Cortex of kidney (tissue), 1 donor: ENCODE results near the gene ATP8B2.

Experiments
- DNase-seq: peaks from one replicate; lab custom pipeline; 2025; lab: John Stamatoyannopoulos, UW

ATP8B2 gene

GRCh38 chr1:154398141-154398540 lies 72.8 kb downstream of the ATP8B2 start:
- no peak for DNase-seq

- no peak for DNase-seq
Observed at GRCh38 chr1:154398678-154399077, 73.4 kb downstream of the ATP8B2 start.

- DNase-seq: no peak
Observed at GRCh38 chr1:154400381-154400801, 75.1 kb downstream of the ATP8B2 start.
